Adrenal gland (tissue), 12 donors: Measurements from ENCODE around the gene PHC2. TPM values are rescaled to one million over a fixed set of nuclear protein-coding genes. Genes with fewer than 3 reads are reported as not detected.

Experiments
- DNase-seq, 7 donors: peaks; one replicate each; pipeline ENCODE4 v3.0.0-alpha.2; 2019 to 2020
- H3K27ac ChIP-seq, 5 donors: fragments of 200-600 bp; sonication (generic) in 4 of 5; 1 replicate in 3 of 5; 2 replicates in 2 of 5; pipeline versions ENCODE4 v1.5.1 to v1.8.0; 2016 to 2020; ENCODE audit warnings: mild to moderate bottlenecking in 1 of 5
- H3K27me3 ChIP-seq: fragments of 200-600 bp; 2 replicates; pipeline ENCODE4 v1.8.0; 2021
- H3K36me3 ChIP-seq, 2 donors: fragments of 200-600 bp; replicated peaks in 1 of 2; 1 replicate in 1 of 2; 2 replicates in 1 of 2; pipeline versions ENCODE4 v1.5.1 to v1.8.0; 2018 to 2022
- H3K4me1 ChIP-seq, 2 donors: fragments of 200-600 bp; replicated peaks in 1 of 2; 1 replicate in 1 of 2; 2 replicates in 1 of 2; pipeline versions ENCODE4 v1.5.1 to v1.8.0; 2018 to 2021
- H3K4me3 ChIP-seq, 4 donors: fragments of 200-600 bp; sonication (generic) in 3 of 4; one replicate each; pipeline ENCODE4 v1.5.1; 2016 to 2018
- H3K9me3 ChIP-seq, 3 donors: fragments of 200-600 bp; sonication (generic) in 1 of 3; replicated peaks in 1 of 3; 1 replicate in 2 of 3; 2 replicates in 1 of 3; pipeline versions ENCODE4 v1.5.1 to v1.8.0; 2016 to 2021
- CTCF ChIP-seq, 6 experiments: fragments of 450-650 bp in 4 of 6; fragments of 200-600 bp in 2 of 6; sonication (generic) in 1 of 6; IDR thresholded peaks; 1 replicate in 5 of 6; 2 replicates in 1 of 6; pipeline versions ENCODE4 v1.5.1 to v1.8.0; 2016 to 2021; ENCODE audit warnings: antibody characterized with exemption in 6 of 6, mild to moderate bottlenecking in 2 of 6, moderate library complexity in 1 of 6
- POLR2A ChIP-seq, 2 donors: fragments of 450-650 bp; IDR thresholded peaks; one replicate each; pipeline ENCODE4 v1.6.1; 2017; ENCODE audit warnings: antibody characterized with exemption in 2 of 2, mild to moderate bottlenecking in 2 of 2, moderate library complexity in 1 of 2
- WGBS, 4 donors: extraction: QIAGEN DNeasy Blood & Tissue Kit in 2 of 4; methylation state at CpG; one replicate each; pipeline versions ENCODE4 v1.1.5 to v1.1.7; 2013 to 2017; 5-methylcytosine and 5-hydroxymethylcytosine counted together
- intact Hi-C, 2 donors: fragments of 100-400 bp; cut with DNase I; formaldehyde crosslinking; loops; one replicate each; pipeline versions ENCODE4 v1.14.1 to v1.15.0; 2022 to 2023
- polyA plus RNA-seq, 3 donors: library from polyadenylated mRNA; stranded (reverse); fragments of 200-250 nt in 2 of 3; fragments of 350-450 nt in 1 of 3; fragmentation: Illumina TruSeq in 1 of 3; extraction: RNeasy Lipid Tissue Mini Kit (QIAGEN cat#74804) in 1 of 3; gene quantifications; one replicate each; pipeline ENCODE4 v1.2.3, GENCODE V29; 2013 to 2014
- total RNA-seq, 9 donors: library from RNA; depleted of rRNA in 4 of 9; stranded (reverse); fragments of >200 nt in 4 of 9; fragments of 120-200 nt in 1 of 9; fragmentation: NEBNext Ultra II Directional in 1 of 9; extraction: Animal tissue kit (Norgen Biotek cat#: 25700) in 1 of 9; gene quantifications; one replicate each; pipeline versions ENCODE4 v1.1.0 to v1.2.4, GENCODE V29; 2013 to 2023
- donor health status: healthy with polysubstance abuse.
- donor health status: Bipolar disorder and iron deficiency.
- donor health status: DM: yes; HTN: yes; CAD: no.
- donor health status: DM: no; HTN: no; CAD: no.
- donor health status: DM: no; HTN: no; CAD: no.
- donor health status: DM: yes; HTN: yes; CAD: no.

Gene PHC2
- total and polyA plus RNA-seq, 12 donors: 24.9 to 164 (median 112) TPM

DNA sequence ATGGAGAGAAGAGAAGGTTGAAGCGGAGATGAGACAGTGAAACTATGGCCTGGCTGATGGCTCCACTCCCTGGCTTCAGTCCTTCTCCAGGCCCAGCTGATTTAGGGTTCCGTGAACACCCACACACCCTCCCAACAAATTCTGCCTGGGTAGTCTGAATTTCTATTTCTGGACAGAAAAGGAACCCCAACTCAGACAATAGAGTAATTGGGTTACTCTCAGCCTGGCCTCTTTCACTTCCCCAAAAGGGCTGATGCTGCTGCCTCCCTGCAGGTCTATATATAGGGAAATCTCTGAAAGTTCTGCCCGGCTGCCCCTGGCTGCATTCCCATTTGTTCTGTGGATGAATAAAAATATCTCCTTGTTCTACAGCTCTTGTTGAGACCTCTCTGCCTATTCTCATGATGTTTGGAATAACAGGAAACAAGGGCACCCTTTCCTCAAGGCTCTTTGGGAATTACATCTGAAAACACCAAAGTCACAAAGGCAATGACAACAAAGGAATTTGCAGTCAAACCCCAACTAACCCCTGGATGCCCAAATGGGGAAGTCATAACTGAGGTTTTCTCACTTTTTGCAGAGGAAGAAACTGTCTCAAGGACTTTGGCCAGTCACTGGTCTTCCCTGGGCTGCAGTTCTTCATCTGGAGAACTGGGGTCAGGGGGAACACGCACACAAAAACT, 30.2 kb upstream of the PHC2 start:
- H3K4me3 ChIP-seq: no peak overlapping the region
- WGBS, 4 donors: 64 to 69% (median 66%) methylated on average over 4 of the region's 4 CpGs
- TF ChIP-seq CTCF (IDR thresholded peaks at IDR 0.05) (no peak), POLR2A (IDR thresholded peaks at IDR 0.05) (no peak)
- no peaks in the 10 kb centered on the region for H3K36me3 ChIP-seq
- H3K27ac ChIP-seq: peak overlapping the region in 1 of 5 donors; percentile 62
- H3K4me1 ChIP-seq: peaks cover 6 to 39% of the 10 kb centered on the region in 2 donors
- H3K9me3 ChIP-seq: no peaks in the 10 kb centered on the region
- peak in 3 of 7 donors; percentile 37 to 61 (median 46) for DNase-seq
- intact Hi-C loops: no loop called here
- H3K27me3 ChIP-seq: no peaks in the 10 kb centered on the region

DNA sequence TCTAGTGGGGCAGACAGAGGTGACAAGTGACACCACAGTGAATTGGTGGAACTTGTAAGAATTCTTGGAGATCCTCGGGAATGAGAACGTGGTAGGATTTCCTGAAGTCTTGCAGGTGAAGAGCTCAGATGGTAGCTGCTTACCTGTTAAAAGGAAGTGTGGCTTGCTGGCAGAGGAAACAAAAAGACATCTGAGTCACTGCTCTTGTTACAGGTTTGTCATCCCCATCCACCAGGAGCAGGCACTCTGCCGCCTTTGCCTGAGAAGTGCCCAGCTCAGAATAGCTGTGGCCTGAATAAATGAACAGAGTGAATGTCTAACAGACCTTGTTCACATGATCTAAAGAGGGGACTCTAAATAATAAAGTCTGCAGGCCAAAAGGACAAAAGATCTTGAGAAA, 29.2 kb upstream of the PHC2 start:
- H3K36me3 ChIP-seq: no peaks in the 10 kb centered on the region
- H3K27ac ChIP-seq: peak overlapping the region in 1 of 5 donors; percentile 62
- DNase-seq: no peak
- TF ChIP-seq POLR2A (IDR thresholded peaks at IDR 0.05) (no peak), CTCF (IDR thresholded peaks at IDR 0.05) (no peak)
- peaks cover 13 to 45% of the 10 kb centered on the region in 2 donors for H3K4me1 ChIP-seq
- no peaks in the 10 kb centered on the region for H3K9me3 ChIP-seq
- 75 to 88% (median 81%) methylated on average over 3 of the region's 3 CpGs for WGBS, 4 donors
- H3K27me3 ChIP-seq: no peaks in the 10 kb centered on the region
- intact Hi-C loops: no loop called here
- H3K4me3 ChIP-seq: no peak overlapping the region

DNA sequence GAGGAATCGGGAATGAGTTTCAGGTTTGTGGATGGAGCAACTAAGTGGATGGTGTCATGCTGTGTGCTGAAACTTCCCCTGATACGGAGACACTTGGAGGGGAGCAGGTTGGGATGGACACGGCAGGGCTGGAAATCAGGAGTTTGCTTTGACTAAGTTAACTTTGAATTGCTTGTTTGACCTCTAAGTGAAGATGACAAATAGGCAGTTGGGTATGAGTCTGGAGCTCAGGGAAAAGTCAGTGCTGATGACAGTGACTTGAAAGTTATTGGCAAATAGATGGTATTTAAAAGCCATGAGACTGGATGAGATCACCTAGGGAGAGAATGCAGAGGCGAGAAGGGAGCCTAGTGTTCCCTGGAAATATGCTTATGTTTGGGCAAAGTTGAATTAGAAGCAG, 28.8 kb upstream of the PHC2 start:
- no peaks in the 10 kb centered on the region for H3K9me3 ChIP-seq
- no peak for DNase-seq
- H3K27me3 ChIP-seq: no peaks in the 10 kb centered on the region
- intact Hi-C loops: no loop called here
- no peaks in the 10 kb centered on the region for H3K36me3 ChIP-seq
- peaks cover 13 to 45% of the 10 kb centered on the region in 2 donors for H3K4me1 ChIP-seq
- no peak for TF ChIP-seq POLR2A (IDR thresholded peaks at IDR 0.05)
- TF ChIP-seq CTCF (IDR thresholded peaks at IDR 0.05): no peak
- H3K27ac ChIP-seq: peak overlapping the region in 1 of 5 donors; percentile 62
- no peak overlapping the region for H3K4me3 ChIP-seq
- WGBS, 4 donors: 45 to 59% (median 52%) methylated on average over 4 of the region's 4 CpGs

DNA sequence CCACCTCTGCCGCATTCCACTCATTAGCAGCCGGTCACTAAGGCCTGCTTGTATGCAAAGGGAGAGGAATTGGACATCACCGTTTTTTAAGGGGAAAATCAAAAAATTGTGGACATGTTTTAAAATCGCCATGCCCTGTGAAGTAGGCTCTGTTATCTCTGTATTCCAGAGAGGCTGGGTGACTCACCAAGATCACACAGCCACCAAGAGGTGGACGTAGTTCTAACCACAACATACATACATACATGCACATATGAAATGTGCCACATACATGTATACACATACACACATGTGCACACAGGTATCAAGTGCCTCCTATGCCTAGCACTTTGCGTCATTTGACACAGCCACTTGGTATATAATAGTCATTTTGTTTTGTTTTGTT, 25.6 kb upstream of the PHC2 start:
- H3K27ac ChIP-seq: peak overlapping the region in 3 of 5 donors; percentile 35 to 65 (median 54)
- no peaks in the 10 kb centered on the region for H3K27me3 ChIP-seq
- H3K4me1 ChIP-seq: peaks cover 13 to 43% of the 10 kb centered on the region in 2 donors
- no peaks in the 10 kb centered on the region for H3K9me3 ChIP-seq
- peak in 1 of 7 donors; percentile 35 for DNase-seq
- H3K36me3 ChIP-seq: no peaks in the 10 kb centered on the region
- intact Hi-C loops: no loop called here
- H3K4me3 ChIP-seq: no peak overlapping the region
- WGBS, 4 donors: 35 to 56% (median 44%) methylated on average over 6 of the region's 6 CpGs
- TF ChIP-seq CTCF (IDR thresholded peaks at IDR 0.05): no peak
- no peak for TF ChIP-seq POLR2A (IDR thresholded peaks at IDR 0.05)
